Measurements from ENCODE around the gene SP2.
A peak's percentile ranks its signal among the peaks of the same experiment; 100 is the strongest.

The SP2 gene

DNA sequence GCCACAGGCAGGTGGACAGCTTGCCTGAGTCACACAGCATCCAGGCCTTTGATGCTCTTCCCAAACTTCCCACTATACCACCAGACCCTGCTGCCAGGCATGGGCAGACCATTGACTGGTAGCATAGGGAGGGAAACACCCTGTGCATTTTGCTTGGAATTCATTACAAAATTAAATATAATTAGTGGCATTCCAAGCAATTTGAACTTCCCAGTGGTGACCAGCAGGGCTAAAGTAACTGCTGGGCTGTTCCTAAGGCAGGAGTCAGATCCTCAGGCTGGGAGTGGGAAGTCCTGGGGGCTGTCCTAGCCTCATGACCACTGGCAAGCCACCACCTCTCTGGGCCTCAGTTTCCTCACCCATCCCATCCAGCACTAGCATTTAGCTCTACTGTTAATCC, 57.9 kb downstream of the SP2 start:
- DNase-seq: no peak

DNA sequence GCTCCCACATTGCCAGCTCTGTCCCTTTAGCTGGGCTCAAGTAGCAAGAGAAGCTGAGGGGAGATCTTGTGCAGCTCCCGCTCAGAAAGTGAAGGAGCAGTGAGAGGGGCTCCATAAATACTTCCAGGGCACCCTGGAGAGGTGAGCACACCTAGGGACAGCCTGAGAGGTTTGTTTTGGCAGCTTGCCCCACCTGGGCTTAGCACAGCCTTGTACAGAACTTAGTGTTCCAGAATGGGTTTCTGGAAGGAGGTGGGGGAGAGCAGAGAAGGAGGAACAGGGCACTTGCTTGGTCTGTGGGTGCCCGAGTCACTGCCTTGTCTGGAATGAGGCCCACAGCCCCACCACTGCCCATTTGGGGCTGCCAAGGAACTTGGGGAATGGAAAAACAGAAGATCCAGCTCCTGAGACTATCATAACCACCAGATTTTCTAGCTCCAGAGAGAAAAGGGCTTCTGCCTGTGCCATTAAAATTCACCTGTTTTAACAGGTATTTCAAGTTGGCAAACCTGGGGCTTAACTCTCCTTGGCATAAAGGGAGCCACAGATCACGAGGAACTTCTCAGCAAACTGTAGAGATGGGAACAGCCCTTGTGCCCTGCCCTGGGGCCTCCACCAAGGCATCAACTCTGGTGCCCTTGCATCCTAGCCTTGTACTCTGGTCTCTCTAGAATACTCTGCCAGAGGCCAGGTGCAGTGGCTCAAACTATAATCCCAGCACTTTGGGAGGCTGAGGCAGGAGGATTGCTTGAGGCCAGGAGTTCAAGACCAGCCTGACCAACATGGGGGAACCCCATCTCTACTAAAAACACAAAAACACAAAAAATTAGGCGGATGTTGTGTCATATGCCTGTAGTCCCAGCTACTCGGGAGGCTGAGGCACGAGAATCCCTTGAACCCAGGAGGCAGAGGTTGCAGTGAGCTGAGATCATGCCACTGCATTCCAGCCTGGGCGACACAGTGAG, 59.7 kb downstream of the SP2 start:
- no peak for DNase-seq

DNA sequence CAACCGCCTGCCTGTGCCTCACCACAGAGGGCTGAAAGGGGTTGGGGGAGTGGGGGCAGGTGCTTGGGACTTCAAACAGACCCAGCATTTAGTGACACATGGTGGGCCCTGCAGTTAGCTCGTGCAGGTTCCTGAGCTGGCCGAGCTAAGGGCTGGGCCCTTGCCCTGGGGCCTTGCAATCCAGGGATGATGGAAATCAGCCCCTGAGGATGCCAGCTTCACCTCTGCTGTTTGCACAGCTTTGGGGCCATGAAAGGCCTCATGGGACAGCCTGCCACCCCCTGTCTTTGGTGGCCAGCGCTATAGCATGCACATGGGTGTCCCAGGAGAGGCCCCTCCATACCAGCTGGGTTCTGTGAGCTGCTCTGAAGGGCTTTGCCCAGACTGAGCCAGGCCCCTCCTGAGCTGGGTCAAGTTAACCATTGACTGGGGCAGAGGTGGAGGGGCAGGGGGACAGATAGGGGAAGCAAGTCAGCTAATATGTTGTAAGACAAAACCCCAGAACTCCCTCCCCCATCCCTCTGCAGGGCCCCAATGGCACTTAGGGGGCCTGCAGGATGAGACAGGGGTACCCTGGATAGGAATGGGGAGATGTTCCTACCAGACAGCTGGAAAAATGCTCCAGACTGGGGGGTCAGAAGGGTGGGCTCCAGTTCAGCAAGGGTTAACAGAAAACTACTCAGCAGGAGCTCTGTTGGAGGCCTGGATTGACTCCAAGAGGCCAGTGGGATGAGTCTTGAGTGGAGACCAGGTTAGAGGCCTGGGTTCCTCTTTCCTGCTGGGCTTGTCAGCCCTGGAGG, 61.0 kb downstream of the SP2 start:
- DNase-seq: no peak

DNA sequence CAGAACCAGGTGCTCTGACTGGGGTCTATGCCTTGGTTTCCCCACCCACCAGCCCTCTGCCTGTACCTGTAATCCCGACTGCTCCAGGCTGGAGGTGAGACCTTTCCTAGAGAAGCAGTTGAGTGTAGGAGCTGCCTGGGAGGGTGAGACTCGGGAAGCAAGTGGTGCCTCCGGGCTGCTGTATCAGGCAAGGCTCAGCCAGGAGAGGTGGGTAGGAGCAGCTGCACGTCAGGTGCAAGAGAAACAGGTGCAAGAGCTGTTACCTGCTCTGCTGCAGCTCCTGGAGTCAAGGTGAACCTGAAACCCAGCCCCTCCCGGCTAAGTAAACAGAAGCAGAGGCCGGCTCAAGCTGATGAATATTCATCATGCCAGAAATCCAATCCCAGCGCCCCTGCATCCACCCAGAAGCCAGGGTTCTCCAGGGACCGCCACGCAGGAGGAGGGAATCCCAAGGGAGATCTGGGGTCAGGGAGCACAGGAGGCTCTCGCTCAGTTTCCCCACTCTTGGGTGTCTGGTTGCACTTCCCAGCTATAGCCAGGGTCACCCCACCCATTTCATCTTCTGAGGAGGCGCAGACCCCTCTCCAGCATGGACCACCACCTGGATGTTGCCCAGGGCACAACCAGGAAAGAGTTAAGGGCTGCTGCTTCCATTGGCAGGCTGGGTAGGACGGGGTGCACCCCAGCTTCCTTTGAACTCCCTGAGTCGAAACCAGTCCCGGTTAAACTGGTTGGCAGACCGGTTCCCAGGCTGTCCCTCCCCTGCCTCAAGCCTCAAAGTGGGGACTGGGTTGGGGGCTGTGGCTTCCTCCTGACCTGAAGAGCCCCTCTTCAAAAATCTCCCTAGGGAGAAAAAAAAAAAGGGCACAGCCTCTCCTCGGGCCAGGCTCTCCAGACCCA, 61.8 kb downstream of the SP2 start, which contains the start of gene PRR15L:
Gene PRR15L (minus strand): TSS at position 293 of the 900 bp plus-strand sequence. CDS start 4,649 bp downstream, outside the sequence.
- DNase-seq: no peak

DNA sequence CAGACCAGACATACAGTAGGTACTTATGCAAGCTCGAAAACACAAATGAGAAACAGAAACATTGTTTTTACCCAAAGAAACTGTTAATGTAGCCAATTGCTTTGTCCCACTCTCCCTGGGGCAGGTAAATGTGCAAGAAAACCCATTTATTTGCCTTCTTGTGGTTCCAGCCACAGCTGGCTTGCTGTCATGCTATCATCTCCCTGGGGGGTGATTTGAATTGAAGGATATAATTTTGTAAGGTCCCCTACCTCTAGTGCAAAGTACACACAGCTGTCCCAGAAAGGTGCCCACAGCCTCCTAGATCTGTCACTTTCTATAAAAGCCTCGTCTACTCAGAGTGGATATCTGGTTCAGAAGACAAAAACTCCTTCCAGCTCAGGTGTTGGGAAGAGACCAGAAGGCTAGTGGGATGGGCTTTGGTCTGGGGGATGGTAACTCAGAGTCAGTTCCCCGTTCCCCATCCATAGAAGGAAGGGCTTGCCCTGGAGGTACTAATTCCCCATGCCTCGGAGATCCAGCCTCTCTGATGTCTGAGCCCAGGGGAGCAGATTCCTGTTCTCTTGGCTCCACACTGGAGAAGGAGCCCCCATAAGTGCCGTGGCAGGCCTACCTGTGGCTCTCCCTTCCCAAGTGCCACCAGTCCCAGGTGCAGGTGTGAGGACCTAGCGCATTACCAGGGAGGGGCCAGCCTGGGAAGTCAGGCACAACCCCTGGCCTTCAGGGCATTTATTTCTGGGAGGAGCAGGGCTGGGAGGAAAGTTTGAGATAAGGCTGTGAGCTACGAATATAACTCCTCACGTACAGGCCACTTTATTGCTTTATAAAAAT, 64.0 kb downstream of the SP2 start:
- DNase-seq: no peak

DNA sequence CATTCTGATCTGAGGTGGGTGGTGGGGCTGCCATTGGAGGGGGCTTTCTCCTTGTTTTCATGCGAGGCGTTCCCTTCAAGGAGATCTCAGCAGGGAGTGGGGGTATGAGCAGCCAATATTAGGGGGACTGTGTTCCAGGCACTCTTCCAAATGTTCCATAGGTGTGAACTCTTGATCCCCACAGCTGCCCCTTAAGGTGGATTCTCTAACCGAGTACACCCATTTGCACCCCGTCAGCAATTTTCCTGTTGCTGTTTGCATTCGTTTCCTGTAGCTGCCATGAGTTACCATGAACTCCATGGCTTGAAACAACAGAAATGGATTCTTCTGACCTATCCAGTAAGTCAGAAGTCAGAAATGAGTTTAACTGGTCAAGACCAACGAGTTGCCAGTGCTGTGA, 65.4 kb downstream of the SP2 start:
- DNase-seq: no peak

DNA sequence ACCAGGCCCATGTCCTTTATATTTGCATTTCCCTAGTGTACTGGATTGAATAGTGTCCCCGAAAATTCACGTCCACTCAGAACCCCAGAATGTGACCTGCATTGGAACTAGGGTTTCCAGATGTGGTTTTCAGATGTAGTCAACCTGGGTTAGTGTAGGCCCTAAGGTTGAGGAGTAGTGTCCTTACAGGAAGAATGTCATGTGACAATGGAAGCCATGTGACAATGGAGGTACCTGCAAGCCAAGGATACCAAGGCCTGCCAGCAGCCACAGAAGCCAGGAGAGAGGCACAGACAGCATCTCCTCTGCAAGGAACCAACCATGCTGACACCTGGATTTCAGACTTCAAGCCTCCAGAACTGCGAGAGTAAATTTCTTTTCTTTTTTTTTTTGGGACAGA, 66.9 kb downstream of the SP2 start:
- no peak for DNase-seq

DNA sequence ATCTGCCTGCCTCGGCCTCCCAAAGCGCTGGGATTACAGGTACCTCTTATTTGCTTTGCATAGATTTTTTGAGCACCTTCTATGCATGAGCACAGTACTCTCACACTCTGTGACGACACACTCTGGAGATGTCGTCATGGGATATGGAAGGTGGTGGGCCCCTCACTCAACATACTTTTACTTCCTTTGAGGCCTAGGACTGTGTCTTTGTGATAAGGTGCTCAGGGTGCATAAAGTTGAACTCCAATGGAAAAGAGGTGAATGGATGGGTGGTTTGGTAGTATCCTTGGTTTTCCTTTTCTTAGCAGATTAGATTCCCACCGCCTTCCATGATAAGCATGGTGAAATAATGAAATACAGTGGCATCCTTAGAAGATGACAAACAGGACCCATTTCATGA, 68.8 kb downstream of the SP2 start:
- no peak for DNase-seq

DNA sequence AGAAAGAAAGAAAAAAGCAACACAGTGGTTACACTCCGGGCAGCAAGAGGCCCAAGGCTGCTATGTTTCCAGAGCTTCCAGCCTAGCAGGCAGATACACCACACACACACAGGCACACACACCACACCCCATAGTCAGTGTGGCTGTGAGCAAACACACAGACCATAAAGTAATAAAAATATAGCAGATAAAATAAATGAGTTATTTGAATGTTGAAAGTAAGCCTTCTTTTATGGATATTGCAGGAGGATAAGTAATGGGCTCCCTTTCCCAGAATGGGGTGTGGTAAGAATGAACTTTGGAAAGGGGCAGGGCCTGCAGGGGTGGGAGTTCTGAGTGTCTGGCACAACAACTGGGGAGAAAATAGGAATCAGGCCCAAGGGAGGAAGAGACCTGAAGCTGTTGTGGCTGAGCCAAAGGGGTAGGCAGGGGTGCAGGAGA, 70.1 kb downstream of the SP2 start:
- DNase-seq: no peak

DNA sequence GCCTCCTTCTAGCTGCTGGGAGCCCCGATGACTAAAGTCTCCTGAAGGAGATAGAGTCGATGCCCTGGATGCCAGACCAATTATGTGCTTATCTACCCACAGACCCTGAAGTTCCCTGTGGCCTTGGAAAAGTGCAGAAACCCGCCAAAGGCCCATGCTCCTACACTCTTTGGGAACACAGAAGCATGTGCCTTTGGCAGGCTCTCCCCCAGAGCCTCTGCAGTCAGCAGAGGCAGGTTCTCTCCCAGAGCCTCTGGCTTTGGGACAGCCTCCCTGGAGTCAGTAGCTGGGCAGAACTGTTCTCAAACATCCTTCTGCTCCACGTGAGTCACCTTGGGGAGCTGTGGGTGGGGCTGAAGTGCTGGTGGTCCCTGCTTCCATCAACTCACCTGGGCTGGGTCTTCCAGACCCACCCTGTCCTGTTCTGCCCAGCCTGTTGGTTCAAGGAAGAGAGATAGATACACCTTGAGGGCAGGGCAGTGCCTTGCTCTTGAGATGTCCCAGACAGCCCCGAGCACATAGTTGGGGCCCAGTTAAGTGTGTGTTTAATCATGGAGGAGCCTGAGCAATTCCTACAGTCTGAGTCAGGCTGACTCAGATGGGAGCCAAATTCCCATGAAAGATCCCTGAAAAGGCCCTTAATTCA, 71.7 kb downstream of the SP2 start:
- peak in 1 of 2 experiments; percentile 41 for DNase-seq

DNA sequence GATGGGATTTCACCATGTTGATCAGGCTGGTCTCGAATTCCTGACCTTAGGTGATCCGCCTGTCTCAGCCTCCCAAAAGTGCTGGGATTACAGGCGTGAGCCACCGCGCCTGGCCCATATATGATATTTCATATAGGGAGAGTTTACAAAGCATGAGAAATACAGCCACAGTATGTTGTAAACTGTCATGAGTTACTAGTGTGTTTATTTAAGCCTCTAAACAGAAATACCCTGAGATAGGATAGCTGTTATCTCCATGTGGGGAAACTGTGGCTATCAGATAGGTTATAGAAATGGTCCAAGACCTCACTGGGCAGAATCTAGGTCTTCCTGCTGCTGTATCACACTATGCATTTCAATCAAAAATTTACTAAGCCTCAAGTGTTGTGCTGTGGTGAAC, 72.8 kb downstream of the SP2 start:
- no peak for DNase-seq

DNA sequence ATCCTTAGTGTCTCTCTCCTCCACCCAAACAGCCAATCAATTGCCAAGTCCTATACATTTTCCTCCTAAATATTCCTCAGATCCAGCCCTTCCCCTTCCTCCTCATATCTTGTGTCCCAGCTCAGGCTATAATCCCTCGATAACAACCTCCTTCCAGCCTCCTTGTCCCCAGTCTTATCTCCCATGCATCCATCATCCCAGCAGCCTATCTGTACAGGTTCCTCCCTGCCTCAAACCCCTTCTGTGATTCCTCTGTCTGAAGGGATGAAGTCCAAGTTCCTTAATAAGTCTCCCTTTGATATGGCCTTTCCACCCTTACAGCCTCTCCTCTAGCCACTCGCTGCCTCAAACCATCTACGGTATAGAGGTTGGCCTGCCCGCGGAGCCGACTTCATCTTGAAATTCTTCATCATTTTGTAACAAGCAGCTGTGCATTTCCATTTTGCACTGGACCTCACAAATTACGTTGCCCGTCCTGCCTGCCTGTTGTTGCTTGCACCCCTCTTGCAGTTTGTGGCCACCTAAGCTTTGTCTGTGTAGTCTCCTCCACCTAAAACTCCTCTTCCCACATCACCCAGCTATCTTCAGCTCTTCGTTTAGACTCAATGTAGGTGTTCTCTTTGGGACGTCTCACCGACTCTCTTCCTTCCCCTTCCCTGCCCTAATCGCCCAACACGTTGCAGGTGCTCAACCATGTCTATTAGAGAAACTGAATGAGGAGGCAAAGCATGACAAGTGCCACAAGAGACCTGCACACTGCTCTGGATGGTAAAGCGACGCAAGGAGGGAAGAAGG, 74.1 kb downstream of the SP2 start:
- DNase-seq: no peak

DNA sequence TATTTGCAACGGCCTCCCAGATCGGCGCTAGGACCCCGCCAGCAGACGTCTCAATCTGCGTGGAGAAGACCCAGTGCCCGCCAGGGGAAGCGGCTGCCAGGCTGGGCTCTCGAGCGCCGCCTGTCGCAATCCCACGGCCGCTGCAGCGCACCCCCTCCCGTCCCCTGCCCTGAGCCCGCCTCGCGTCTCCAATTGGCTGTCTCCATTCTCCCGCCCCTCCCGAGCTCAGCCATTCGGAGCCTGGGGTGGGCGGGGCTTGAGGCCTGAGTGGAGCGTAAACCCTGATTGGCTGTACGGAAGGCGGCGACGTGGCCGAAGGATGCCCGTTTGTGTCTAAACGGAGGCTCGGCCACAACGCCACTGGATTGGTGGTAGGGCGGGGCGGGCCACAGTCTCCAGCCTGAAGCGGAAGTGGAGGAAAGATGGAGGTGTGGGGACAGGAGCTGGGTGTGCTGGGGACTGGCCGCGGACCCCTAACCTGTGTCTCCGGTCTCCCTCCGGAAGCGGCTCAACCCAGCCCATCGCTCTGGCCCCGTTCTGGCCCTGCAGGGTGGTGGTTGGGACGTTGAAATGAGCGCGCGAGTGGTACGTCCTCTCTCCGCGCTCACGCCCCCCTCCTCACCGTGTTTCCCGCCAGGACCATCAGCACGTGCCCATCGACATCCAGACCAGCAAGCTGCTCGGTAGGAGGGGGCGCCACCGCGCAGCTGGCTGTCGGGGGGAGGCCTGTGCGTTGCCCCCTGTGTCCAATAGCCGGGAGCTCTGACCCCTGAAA, 74.9 kb downstream of the SP2 start, which contains the start of gene CDK5RAP3:
Gene CDK5RAP3 (plus strand): TSS at position 389 of the 775 bp plus-strand sequence. CDS start 34 bp downstream, at position 423.
- DNase-seq: peak; percentile 94 to 99

DNA sequence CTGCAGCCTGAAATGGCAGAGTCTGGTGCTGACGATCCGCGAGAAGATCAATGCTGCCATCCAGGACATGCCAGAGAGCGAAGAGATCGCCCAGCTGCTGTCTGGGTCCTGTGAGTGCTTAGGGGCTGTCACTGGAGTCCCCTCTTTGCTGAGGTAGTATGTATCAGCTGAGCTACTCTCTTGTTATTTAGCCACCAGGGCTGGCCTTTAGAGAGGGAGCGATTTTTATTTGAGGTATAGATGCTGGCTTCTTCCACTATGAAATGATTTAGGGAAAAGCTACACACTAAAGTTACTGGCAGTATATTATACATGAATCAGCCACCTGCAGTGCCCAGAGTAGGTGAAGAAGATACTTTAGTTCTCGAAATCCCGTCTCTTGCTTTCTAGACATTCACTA, 77.5 kb downstream of the SP2 start:
- DNase-seq: peak in 1 of 2 experiments; percentile 21

DNA sequence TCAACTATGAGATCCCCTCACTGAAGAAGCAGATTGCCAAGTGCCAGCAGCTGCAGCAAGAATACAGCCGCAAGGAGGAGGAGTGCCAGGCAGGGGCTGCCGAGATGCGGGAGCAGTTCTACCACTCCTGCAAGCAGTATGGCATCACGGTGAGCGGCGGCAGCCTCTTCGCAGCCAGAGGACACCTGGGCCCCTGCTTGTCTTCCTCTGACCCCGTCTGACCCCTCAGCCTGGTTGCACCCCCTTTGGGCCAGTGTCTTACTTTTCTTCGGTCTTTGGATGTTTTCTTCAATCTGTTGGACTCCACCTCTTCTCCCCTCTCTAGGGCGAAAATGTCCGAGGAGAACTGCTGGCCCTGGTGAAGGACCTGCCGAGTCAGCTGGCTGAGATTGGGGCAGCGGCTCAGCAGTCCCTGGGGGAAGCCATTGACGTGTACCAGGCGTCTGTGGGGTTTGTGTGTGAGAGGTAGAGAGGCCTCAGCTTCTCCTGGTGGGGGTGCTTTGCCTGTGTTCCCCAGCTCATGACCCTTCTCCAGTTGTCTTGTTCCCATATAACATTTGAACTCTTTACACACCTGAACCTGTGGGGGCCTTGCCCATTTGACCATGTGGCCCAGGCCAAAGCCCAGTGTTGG, 79.3 kb downstream of the SP2 start:
- DNase-seq: no peak

DNA sequence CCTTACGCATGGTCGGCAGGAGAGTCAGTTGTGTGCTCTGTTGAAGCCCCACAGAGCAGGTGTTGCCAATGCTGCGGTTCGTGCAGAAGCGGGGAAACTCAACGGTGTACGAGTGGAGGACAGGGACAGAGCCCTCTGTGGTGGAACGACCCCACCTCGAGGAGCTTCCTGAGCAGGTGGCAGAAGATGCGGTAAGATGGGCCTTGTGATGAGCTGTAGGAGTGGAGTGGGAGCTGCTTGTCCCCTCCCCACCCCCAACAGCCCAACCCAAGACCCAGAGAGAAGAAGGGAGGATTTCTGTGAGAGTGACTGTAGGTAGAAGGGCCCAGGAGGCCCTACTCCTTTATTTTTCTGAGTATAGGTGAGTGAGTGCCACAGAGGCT, 79.8 kb downstream of the SP2 start:
- no peak for DNase-seq

DNA sequence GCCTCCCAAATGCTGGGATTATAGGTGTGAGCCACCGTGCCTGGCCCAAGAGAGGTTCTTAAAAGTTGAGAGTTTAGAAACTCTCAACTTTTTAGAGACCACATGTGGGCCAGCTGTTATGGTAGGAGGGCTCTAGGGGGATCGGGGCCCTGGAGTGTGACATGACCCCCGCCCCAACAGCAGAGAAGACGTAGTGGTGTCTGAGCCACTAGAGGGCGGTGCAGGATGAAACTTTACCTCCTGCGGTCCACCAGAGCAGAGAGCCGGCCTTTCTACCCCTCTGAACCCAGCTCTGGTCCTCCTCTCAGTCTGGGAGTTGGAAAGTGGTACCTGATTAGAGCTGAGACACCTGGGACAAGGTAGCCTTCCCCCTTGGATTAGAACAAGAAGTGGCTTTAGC, 82.3 kb downstream of the SP2 start:
- no peak for DNase-seq
